ENCODE results near the gene TFF3. TPM values are rescaled to one million over a fixed set of nuclear protein-coding genes. Genes with fewer than 3 reads are reported as not detected.
A peak's percentile ranks its signal among the peaks of the same experiment; 100 is the strongest.

The TFF3 gene
- total RNA-seq, 1 donor from 2014 or later, result not detected

DNA sequence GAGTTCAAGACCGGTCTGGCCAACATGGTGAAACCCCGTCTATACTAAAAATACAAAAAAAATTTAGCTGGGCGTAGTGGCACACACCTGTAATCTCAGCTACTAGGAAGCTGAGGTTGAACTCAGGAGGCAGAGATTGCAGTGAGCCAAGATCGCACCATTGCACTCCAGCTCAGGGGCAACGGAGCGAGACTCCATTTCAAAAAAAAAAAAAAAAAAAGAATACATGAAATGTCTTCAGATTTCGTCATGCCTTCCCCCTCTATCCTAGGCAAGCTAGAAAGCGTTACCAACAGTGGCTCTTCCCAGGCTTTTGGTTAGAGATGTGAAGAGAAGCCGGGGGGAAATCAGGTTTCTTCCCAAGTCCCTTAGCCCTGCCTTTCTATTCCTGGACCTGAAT, 47.5 kb upstream of the TFF3 start:
- no peaks in the 10 kb centered on the region for H3K9me3 ChIP-seq (ENCODE audit: low read depth)
- no peak overlapping the region for H3K9ac ChIP-seq
- H3K27ac Mint-ChIP-seq, result no peak overlapping the region
- no peak for TF ChIP-seq EZH2 (IDR thresholded peaks at IDR 0.05)
- no peak for TF ChIP-seq EZH2phosphoT487 (IDR thresholded peaks at IDR 0.05)
- TF ChIP-seq, protein P1, sequence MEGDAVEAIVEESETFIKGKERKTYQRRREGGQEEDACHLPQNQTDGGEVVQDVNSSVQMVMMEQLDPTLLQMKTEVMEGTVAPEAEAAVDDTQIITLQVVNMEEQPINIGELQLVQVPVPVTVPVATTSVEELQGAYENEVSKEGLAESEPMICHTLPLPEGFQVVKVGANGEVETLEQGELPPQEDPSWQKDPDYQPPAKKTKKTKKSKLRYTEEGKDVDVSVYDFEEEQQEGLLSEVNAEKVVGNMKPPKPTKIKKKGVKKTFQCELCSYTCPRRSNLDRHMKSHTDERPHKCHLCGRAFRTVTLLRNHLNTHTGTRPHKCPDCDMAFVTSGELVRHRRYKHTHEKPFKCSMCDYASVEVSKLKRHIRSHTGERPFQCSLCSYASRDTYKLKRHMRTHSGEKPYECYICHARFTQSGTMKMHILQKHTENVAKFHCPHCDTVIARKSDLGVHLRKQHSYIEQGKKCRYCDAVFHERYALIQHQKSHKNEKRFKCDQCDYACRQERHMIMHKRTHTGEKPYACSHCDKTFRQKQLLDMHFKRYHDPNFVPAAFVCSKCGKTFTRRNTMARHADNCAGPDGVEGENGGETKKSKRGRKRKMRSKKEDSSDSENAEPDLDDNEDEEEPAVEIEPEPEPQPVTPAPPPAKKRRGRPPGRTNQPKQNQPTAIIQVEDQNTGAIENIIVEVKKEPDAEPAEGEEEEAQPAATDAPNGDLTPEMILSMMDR (IDR thresholded peaks at IDR 0.05), result no peak
- no peaks in the 10 kb centered on the region for H3K79me2 ChIP-seq (ENCODE audit: low read depth)
- H3K4me2 ChIP-seq, result no peak overlapping the region
- H3K4me3 Mint-ChIP-seq, result no peak overlapping the region
- no peaks in the 10 kb centered on the region for H3K9me3 Mint-ChIP-seq
- no peak overlapping the region for H3K27ac ChIP-seq
- no peaks in the 10 kb centered on the region for H3K27me3 ChIP-seq
- no peaks in the 10 kb centered on the region for H3K4me1 ChIP-seq
- no peaks in the 10 kb centered on the region for H3F3A ChIP-seq (ENCODE audit: low read depth)
- peaks cover 16% of the 10 kb centered on the region for H3K27me3 Mint-ChIP-seq (ENCODE audit: insufficient read depth, low read depth)
- no peaks in the 10 kb centered on the region for H4K20me1 ChIP-seq (ENCODE audit: low read depth)
- H2AFZ ChIP-seq (replicated peaks), result no peak overlapping the region
- H3K4me1 Mint-ChIP-seq, result peaks cover 27% of the 10 kb centered on the region
- H3K36me3 ChIP-seq, result no peaks in the 10 kb centered on the region
- no peaks in the 10 kb centered on the region for H3K36me3 Mint-ChIP-seq
- no peak for DNase-seq (ENCODE audit: low spot score)
- no peak overlapping the region for H3K4me3 ChIP-seq

GRCh38 chr21:42362198-42362597, 47.0 kb upstream of the TFF3 start:
- no peak overlapping the region for H3K4me2 ChIP-seq
- H3K27ac ChIP-seq, result no peak overlapping the region
- H3K9me3 ChIP-seq (ENCODE audit: low read depth), result no peaks in the 10 kb centered on the region
- no peak overlapping the region for H3K4me3 ChIP-seq
- H3K9ac ChIP-seq, result no peak overlapping the region
- H3K36me3 ChIP-seq, result no peaks in the 10 kb centered on the region
- no peaks in the 10 kb centered on the region for H3F3A ChIP-seq (ENCODE audit: low read depth)
- H3K4me1 ChIP-seq, result no peaks in the 10 kb centered on the region
- peak overlapping the region; percentile 87 for H3K27ac Mint-ChIP-seq
- no peaks in the 10 kb centered on the region for H3K36me3 Mint-ChIP-seq
- no peaks in the 10 kb centered on the region for H3K9me3 Mint-ChIP-seq
- no peak overlapping the region for H3K4me3 Mint-ChIP-seq
- H2AFZ ChIP-seq (replicated peaks), result no peak overlapping the region
- H3K79me2 ChIP-seq (ENCODE audit: low read depth), result no peaks in the 10 kb centered on the region
- TF ChIP-seq EZH2phosphoT487 (IDR thresholded peaks at IDR 0.05) (no peak), EZH2 (IDR thresholded peaks at IDR 0.05) (no peak)
- TF ChIP-seq, protein P1 (IDR thresholded peaks at IDR 0.05), result no peak
- no peaks in the 10 kb centered on the region for H4K20me1 ChIP-seq (ENCODE audit: low read depth)
- DNase-seq (ENCODE audit: low spot score), result no peak
- peaks cover 24% of the 10 kb centered on the region for H3K4me1 Mint-ChIP-seq
- peaks cover 16% of the 10 kb centered on the region for H3K27me3 Mint-ChIP-seq (ENCODE audit: insufficient read depth, low read depth)
- no peaks in the 10 kb centered on the region for H3K27me3 ChIP-seq

- TF ChIP-seq, protein P1 (IDR thresholded peaks at IDR 0.05), result no peak
- TF ChIP-seq EZH2 (IDR thresholded peaks at IDR 0.05) (no peak), EZH2phosphoT487 (IDR thresholded peaks at IDR 0.05) (no peak)
- no peaks in the 10 kb centered on the region for H3K79me2 ChIP-seq (ENCODE audit: low read depth)
- no peaks in the 10 kb centered on the region for H3F3A ChIP-seq (ENCODE audit: low read depth)
- no peak overlapping the region for H2AFZ ChIP-seq (replicated peaks)
- H3K9ac ChIP-seq, result no peak overlapping the region
- H3K4me2 ChIP-seq, result no peak overlapping the region
- H3K27ac Mint-ChIP-seq, result no peak overlapping the region
- H3K27ac ChIP-seq, result no peak overlapping the region
- no peaks in the 10 kb centered on the region for H3K36me3 Mint-ChIP-seq
- H3K4me1 ChIP-seq, result no peaks in the 10 kb centered on the region
- H3K9me3 ChIP-seq (ENCODE audit: low read depth), result no peaks in the 10 kb centered on the region
- no peaks in the 10 kb centered on the region for H3K36me3 ChIP-seq
- no peaks in the 10 kb centered on the region for H4K20me1 ChIP-seq (ENCODE audit: low read depth)
- peaks cover 2% of the 10 kb centered on the region for H3K9me3 Mint-ChIP-seq
- H3K4me3 ChIP-seq, result no peak overlapping the region
- H3K4me3 Mint-ChIP-seq, result no peak overlapping the region
- H3K4me1 Mint-ChIP-seq, result peaks cover 21% of the 10 kb centered on the region
- no peaks in the 10 kb centered on the region for H3K27me3 ChIP-seq
- H3K27me3 Mint-ChIP-seq (ENCODE audit: insufficient read depth, low read depth), result peaks cover 14% of the 10 kb centered on the region
- no peak for DNase-seq (ENCODE audit: low spot score)
Measured at GRCh38 chr21:42361286-42361685, 46.1 kb upstream of the TFF3 start.
